ENCODE results near the gene COL23A1. TPM values are rescaled to one million over a fixed set of nuclear protein-coding genes. Genes with fewer than 3 reads are reported as not detected.

COL23A1 gene
- total RNA-seq, 2 experiments from 2014 or later, result 0.10 to 0.18 TPM

DNA sequence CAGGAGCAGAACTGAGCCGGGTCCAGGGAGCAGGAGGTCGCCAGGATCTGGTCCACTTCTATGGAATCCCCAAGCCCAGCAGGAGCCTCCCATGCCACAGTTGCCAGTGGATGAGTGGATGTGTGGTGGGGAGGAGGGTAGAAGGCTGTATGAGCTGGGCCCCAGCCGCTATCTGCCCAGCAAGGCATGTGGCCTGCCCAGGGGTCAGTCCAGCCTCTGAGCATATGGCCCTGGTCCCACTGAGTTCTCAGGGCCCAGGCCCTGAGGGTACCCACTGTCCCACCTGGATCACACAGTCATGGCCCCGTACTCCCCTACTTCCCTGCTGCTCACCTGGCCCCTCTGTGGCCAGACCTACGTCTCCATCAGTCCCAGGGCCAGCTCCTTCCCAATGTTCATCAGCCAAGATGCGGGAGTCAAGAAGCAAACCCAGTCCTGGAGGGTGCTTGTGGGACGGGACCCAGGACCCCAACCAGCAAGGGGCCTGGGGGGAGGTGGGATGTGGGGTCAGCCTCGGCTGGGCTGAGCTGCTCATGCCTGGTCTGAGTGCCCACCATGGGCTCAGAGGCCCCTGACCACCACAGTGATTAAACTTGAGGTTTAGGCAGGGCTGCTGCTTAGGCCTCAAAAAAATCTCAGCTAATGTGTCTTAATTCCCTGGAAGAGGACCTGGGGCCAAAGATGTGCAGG lies 152.7 kb downstream of the COL23A1 start:
- H3K27ac Mint-ChIP-seq, result no peak overlapping the region
- no peaks in the 10 kb centered on the region for H3K36me3 Mint-ChIP-seq (ENCODE audit: low read depth)
- peaks cover 1% of the 10 kb centered on the region for H3K27me3 Mint-ChIP-seq
- no peak for DNase-seq
- no peak overlapping the region for H3K4me3 Mint-ChIP-seq
- no peaks in the 10 kb centered on the region for H3K4me1 Mint-ChIP-seq
- CTCF ChIA-PET, result interaction anchor here (1.3 kb wide), 1 partner anchor 9 kb away, joined by 4 read pairs; no protein-coding TSS in a partner anchor
- POLR2A ChIA-PET, result no interaction called here
- H3K9me3 Mint-ChIP-seq, result no peaks in the 10 kb centered on the region

DNA sequence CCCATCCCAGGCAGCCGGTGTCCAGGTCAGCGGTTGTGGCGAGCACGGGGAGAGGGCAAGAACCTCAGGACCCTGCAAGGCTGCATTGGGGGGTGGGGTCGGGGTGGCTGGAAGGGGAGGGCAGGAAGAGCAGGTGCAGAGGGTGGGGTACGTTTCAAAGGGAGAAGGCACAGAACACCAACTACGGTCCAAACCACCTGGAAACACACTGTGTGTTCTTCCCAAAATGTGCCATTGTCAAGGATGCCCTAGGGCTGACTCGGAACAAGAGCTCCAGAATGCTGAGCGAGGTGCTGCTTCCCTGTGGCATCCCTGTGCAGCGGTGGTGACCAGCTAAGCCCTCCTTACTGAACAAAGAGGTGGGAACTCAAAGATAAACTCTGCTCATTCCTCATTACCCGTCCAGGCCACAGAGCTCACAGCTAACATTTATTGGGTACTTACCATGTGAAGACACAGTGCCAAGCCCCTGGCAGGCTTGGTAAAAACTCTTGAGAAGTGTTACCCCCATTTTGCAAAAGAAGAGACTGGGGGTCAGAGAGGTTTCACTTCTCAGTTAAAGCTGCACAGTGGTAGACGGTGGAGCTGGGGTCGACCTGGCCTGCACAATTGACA lies 153.8 kb downstream of the COL23A1 start:
- H3K27me3 Mint-ChIP-seq, result peaks cover 1% of the 10 kb centered on the region
- no peak overlapping the region for H3K4me3 Mint-ChIP-seq
- ChIA-PET POLR2A (no interaction called here), CTCF (no interaction called here)
- DNase-seq, result no peak
- no peaks in the 10 kb centered on the region for H3K9me3 Mint-ChIP-seq
- H3K36me3 Mint-ChIP-seq (ENCODE audit: low read depth), result no peaks in the 10 kb centered on the region
- H3K27ac Mint-ChIP-seq, result no peak overlapping the region
- no peaks in the 10 kb centered on the region for H3K4me1 Mint-ChIP-seq

DNA sequence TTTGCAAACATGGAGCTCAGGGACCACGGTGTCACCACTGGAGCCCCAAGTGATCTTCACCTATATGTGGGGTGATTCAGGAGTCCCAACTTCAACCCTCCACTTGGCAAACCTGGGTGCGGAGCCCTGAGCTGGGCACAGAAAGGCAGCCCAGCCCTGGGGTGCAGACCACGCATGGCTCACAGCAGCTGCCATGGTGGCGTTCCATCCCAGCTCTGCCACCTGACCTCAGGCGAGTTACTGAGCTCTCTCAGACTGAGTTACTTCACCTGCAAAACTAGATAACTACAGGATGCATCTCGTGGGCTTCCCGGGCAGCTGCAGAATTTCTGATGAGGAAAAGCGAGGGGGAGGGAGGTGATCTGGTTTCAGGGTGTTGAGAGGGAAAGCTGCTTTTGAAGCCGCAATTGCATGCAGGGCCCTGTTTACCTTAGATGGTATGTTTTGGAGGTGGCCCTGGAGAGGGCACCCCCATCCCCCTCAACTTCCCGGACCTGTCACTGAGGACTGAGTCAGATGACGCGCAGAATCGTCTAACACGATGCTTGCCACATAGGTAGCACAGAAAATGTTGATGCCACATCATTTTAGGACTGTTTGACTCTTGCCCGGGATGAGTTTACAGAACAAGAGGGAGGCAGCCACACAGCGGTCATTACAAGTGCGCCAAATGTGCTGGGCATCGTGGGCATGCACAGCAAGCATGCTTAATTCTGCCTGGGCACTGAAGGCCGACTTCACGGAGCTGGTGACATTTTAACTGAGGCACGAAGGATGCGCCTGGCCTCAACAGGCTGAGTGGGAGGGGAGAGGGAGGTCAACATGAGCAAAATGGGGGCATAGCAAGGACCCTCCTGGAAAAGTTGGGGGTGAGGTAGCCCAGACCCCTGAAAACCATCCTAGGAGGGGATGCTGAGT lies 154.6 kb downstream of the COL23A1 start:
- peaks cover 1% of the 10 kb centered on the region for H3K27me3 Mint-ChIP-seq
- no peaks in the 10 kb centered on the region for H3K36me3 Mint-ChIP-seq (ENCODE audit: low read depth)
- H3K4me1 Mint-ChIP-seq, result no peaks in the 10 kb centered on the region
- no peak overlapping the region for H3K27ac Mint-ChIP-seq
- ChIA-PET CTCF (no interaction called here), POLR2A (no interaction called here)
- no peaks in the 10 kb centered on the region for H3K9me3 Mint-ChIP-seq
- peak; percentile 9 for DNase-seq
- no peak overlapping the region for H3K4me3 Mint-ChIP-seq

DNA sequence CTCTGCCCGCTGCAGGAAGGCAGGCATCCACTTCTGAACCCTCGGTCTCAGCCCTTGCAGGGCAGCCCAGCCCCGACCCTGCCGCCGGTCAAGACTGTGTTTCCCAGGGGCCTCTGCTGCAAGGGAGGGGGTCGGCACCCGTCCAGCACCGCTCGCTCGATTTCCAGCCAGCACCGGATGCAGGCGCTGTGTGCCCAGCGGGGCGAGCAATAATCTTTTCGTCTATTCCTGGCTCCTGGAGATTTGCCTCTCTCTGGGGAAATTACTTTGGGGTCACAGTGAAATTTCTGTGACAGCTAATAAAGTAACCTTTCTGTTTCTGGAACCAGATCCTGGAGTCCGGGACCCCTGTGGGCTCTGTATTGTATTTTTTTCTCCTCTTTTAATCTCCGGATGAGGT lies 155.3 kb downstream of the COL23A1 start:
- H3K36me3 Mint-ChIP-seq (ENCODE audit: low read depth), result no peaks in the 10 kb centered on the region
- H3K27ac Mint-ChIP-seq, result no peak overlapping the region
- DNase-seq, result no peak
- H3K4me3 Mint-ChIP-seq, result no peak overlapping the region
- H3K4me1 Mint-ChIP-seq, result no peaks in the 10 kb centered on the region
- H3K9me3 Mint-ChIP-seq, result no peaks in the 10 kb centered on the region
- H3K27me3 Mint-ChIP-seq, result peaks cover 1% of the 10 kb centered on the region
- ChIA-PET CTCF (no interaction called here), POLR2A (no interaction called here)

DNA sequence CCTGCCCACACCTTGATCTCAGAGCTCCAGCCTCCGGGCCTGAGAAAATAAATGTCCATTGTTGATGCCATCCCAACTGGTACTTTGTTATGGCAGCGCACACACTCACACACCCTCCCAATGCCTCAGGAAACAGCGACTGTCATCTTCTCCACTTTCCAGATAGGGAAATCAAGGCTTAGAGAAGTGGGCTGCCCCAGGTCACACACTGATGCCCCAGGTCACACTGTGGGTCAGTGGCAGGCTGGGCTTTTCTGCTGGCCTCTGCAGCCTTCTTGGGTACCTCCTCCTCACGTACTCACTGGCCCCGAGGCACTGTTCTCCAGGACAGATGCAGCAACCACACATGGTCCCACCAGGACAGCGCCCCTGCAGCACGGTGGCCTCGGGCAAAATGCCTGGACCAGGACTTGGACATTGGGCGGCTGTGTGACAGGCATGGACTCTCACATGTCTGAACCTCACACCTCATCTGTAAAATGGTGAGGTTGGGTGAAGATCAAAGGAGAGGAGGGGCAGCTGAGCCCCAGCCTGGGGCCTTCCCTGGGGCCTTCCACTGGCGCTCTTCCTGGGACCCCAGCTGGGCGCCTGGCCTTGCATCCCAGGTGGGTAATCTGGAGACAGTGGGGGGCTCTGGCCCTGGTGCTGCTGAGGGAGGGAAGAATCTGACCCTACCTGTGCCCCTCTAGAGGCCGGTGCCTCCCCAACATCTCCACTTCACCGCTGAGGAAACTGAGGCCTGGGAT lies 156.0 kb downstream of the COL23A1 start:
- Mint-ChIP-seq H3K9me3 (no peaks in the 10 kb centered on the region), H3K4me3 (no peak overlapping the region), H3K27me3 (no peaks in the 10 kb centered on the region), H3K27ac (no peak overlapping the region), H3K4me1 (no peaks in the 10 kb centered on the region), H3K36me3 (ENCODE audit: low read depth) (no peaks in the 10 kb centered on the region)
- POLR2A ChIA-PET, result no interaction called here
- CTCF ChIA-PET, result no interaction called here
- DNase-seq, result no peak

DNA sequence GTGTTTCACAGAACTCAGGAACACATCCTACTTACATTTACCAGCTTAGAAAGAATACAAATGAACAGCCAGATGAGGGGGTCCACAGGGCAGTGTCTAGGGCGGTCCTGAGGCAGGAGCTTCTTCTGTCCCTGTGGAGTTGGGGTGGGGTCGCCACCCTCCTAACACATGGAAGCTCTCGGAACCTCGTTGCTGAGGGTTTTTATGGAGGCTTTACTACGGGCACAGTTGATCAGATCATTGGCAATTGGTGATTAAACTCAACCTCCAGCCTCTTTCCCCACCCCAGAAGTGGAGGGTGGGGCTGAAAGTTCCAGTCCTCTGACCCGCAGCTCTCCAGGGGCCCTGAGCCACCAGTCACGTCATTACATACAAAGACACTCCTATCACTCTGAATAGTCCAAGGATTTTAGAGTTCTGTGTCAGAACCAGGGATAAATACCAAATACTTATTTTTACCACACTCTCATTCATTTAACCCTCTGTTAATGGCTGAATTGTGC lies 156.9 kb downstream of the COL23A1 start:
- Mint-ChIP-seq H3K4me1 (no peaks in the 10 kb centered on the region), H3K4me3 (no peak overlapping the region), H3K27me3 (no peaks in the 10 kb centered on the region), H3K36me3 (ENCODE audit: low read depth) (no peaks in the 10 kb centered on the region), H3K9me3 (no peaks in the 10 kb centered on the region), H3K27ac (no peak overlapping the region)
- ChIA-PET POLR2A (no interaction called here), CTCF (no interaction called here)
- peak; percentile 9 for DNase-seq

DNA sequence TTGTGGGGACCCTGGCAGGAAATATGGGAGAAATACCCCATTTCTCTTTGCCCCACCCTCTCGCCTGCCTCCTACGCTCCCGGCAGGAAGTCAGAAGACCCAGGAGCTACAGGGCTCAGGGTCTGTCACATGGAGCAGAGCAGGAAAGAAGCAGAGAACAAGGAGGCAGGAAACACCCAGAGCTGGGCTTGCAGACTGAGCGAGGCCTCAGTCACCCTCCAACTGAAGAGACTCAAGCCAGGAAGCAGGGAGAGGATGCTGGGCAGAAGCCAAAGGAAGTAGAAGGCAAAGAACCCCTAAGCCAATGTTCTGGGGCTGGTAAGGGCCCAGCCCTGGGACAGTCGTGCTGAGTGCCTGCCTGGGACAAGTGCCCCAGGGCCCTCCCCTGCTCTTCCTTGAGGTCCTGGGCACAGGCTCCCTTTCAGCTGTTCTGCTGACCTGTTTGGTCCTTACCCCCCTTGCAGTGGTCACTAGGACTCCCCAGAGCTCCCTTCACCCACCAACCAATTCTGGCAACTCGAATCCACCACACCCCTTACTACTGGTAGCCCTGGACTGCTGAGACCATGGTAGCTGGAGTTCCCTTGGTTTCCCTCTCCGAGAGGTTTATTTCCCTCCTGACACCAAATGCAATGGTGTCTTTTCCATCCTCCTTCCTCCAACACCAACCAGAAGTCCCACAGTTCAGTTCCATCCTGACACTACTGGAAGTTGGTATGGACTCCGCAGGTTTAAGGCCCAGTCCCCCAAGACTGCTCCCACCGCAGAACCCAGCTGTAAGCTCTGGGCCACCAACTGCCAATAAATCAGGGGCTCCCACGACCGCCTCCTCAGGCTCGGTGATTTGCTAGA lies 157.5 kb downstream of the COL23A1 start:
- no peaks in the 10 kb centered on the region for H3K9me3 Mint-ChIP-seq
- H3K4me3 Mint-ChIP-seq, result no peak overlapping the region
- ChIA-PET CTCF (no interaction called here), POLR2A (no interaction called here)
- DNase-seq, result peak; percentile 4
- no peaks in the 10 kb centered on the region for H3K27me3 Mint-ChIP-seq
- no peaks in the 10 kb centered on the region for H3K36me3 Mint-ChIP-seq (ENCODE audit: low read depth)
- no peaks in the 10 kb centered on the region for H3K4me1 Mint-ChIP-seq
- H3K27ac Mint-ChIP-seq, result no peak overlapping the region

DNA sequence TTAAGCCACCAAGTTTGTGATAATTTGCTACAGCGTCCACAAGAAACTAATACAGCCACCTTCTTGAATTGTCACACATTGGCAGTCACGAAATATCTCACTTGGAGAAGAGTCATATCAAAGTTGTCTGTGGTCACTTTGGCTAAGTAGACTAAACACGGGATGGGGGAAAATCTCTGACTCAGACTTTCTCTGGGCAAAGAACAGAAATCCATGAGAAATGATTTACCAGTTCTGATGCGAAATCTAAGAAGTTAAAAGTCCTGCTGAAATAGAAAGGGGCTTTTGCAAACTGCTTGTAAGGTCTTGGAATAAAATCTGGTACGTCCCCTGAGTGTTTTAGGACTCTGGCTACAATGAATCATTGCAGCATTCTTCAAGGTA lies 158.4 kb downstream of the COL23A1 start:
- no peaks in the 10 kb centered on the region for H3K27me3 Mint-ChIP-seq
- CTCF ChIA-PET, result no interaction called here
- POLR2A ChIA-PET, result no interaction called here
- no peak overlapping the region for H3K27ac Mint-ChIP-seq
- H3K4me1 Mint-ChIP-seq, result no peaks in the 10 kb centered on the region
- H3K9me3 Mint-ChIP-seq, result no peaks in the 10 kb centered on the region
- no peak overlapping the region for H3K4me3 Mint-ChIP-seq
- no peaks in the 10 kb centered on the region for H3K36me3 Mint-ChIP-seq (ENCODE audit: low read depth)
- no peak for DNase-seq

DNA sequence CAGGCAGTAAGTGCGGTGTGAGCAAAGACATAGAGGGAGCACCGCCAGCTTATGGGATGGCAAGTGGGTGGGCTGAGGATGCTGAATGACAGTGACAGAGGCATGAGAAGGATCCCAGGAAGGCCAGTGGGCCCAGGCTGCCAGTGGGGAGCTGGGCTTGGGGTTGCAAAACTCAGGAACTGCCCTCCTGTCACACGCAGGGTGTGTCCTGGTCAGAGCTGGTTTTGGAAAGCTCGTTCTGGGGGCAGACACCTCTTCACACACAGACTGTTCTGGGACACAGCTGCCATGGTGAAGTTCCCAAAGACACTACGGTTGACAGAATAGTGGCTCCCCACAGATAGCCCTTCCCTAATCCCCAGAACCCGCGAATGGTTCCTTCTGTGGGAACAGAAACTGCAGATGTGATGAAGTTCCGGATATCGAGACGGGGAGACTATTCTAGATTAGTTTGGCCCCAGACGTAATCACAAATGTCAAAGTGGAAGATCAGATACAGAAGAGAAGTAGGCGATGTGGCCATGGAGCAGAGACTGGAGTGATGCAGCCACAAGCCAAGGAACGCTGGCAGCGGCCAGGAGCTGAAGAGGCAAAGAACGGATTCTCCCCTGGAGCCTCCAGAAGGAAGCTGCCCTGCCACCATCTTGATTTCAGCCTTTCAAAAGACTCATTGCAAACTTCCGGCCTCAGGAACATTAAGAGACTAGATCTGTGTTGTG lies 159.0 kb downstream of the COL23A1 start:
- Mint-ChIP-seq H3K4me3 (no peak overlapping the region), H3K9me3 (no peaks in the 10 kb centered on the region), H3K27ac (no peak overlapping the region), H3K27me3 (no peaks in the 10 kb centered on the region), H3K36me3 (ENCODE audit: low read depth) (no peaks in the 10 kb centered on the region), H3K4me1 (no peaks in the 10 kb centered on the region)
- POLR2A ChIA-PET, result no interaction called here
- no peak for DNase-seq
- CTCF ChIA-PET, result no interaction called here

DNA sequence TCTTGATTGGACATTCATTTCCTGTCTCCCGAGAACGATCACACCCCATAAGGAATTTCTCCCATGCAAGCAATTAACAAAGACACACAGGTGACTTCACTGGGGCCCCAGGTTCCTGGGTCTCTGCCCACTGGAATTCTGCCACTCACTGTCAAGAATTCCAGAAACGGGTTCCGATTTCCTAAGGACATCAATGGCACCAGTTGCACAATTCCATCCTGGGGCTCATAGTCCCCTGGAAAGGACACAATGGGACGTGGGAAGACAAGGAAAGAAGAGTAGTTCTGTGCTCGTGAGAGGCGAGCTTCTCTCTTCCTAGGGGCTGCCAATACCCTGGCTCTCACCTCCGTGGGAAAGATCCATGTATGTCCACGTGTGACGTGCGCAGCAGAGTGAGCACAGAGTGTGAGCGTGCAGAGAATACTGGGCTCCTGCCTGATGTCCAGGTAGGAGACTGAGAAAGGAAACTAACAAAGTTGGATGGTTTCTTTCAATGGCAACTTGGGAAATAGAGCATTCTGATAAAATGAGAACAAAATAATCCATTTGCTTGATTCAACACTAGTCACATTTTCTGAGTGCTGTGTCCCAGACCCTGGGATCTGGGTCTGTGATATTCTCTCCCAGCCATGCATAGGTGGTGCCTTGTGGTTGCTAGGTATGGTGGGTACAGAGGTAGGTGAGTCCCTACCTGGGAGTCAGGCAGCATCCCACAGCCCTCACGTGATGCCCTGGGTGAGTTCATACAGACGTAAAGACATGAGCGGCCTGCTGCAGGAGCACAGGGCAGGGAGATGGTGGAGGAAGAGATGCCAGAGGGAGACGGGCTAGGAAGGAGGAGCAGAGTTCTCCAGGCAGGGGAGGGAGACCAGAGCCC lies 159.8 kb downstream of the COL23A1 start:
- H3K9me3 Mint-ChIP-seq, result no peaks in the 10 kb centered on the region
- H3K36me3 Mint-ChIP-seq (ENCODE audit: low read depth), result no peaks in the 10 kb centered on the region
- ChIA-PET POLR2A (no interaction called here), CTCF (no interaction called here)
- H3K4me3 Mint-ChIP-seq, result no peak overlapping the region
- no peak for DNase-seq
- H3K4me1 Mint-ChIP-seq, result no peaks in the 10 kb centered on the region
- H3K27ac Mint-ChIP-seq, result no peak overlapping the region
- H3K27me3 Mint-ChIP-seq, result no peaks in the 10 kb centered on the region

DNA sequence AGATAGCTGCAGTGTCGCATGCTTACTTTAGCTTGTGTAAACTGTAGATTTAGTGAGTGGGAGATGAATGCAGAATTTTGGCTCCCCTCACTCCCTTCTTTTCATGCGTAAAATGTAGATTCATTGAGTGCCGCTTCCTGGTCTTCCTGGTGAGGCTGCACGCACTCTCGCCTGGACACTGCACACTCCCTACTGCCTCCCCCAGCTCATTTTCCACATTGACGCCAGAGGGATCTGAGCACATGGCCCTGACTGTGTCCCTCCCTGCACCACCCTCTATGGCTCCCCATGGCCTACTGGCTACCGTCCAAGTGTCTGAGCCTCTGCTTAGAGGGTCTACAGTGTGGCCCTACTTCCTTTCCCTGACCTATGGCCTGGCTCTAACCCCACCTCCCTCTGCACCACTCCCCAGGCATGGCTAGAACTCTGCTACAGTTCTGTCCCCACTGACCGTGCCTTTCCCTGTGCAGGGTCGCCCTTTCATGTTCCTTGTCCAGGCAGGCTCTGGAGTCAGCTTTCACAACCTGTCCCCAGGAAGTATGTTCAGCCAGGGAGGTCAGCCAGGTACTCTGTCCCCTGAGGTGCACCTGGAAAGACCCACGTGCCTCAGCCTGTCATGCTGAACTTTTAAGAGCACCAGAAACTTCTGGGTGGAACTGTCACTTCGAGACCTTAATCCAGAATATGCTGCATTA lies 160.6 kb downstream of the COL23A1 start:
- Mint-ChIP-seq H3K27ac (no peak overlapping the region), H3K4me3 (no peak overlapping the region), H3K27me3 (no peaks in the 10 kb centered on the region), H3K4me1 (no peaks in the 10 kb centered on the region), H3K9me3 (no peaks in the 10 kb centered on the region), H3K36me3 (ENCODE audit: low read depth) (no peaks in the 10 kb centered on the region)
- no peak for DNase-seq
- ChIA-PET POLR2A (no interaction called here), CTCF (no interaction called here)

All from activated CD4-positive, alpha-beta memory T cell treated with anti-CD3 and anti-CD28 coated beads, Interleukin-2, amount 10 ng/mL, durations not matched to agents 7 days and 5 days (primary cell).